ENCODE results near the gene TLX2. TPM values are rescaled to one million over a fixed set of nuclear protein-coding genes. Genes with fewer than 3 reads are reported as not detected.

Gene TLX2
- total RNA-seq, 1 donor from 2014 or later: 0.10 TPM

DNA sequence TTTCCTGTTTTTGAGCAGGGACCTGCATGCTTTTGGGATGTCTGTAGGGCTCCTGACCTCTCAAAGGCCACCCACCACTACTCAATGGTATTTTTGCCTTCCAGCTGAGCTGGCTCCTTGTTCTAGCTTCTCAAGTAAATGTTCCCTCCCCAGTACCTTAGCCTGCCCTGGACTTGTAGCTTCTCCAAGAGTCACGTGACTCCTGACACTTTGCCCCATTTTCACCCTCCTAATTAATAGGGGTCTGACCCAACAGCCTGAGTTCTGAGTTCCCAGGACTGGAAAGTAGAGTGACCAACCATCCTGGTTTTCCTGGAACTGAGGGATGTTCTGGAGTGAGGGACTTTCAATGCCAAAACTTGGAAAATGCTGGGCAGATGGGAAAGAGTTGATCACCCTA lies 18.8 kb upstream of the TLX2 start:
- Mint-ChIP-seq H3K4me1 (ENCODE audit: low read depth) (peaks cover 21% of the 10 kb centered on the region), H3K27me3 (ENCODE audit: low read depth) (peaks cover 24% of the 10 kb centered on the region), H3K36me3 (ENCODE audit: low read depth) (peaks cover 31% of the 10 kb centered on the region), H3K4me3 (ENCODE audit: unreplicated experiment) (no peak overlapping the region), H3K27ac (ENCODE audit: unreplicated experiment) (no peak overlapping the region), H3K9me3 (ENCODE audit: low read depth) (no peaks in the 10 kb centered on the region)
- no peak for DNase-seq (ENCODE audit: low spot score)
- TF ChIP-seq, protein P1, sequence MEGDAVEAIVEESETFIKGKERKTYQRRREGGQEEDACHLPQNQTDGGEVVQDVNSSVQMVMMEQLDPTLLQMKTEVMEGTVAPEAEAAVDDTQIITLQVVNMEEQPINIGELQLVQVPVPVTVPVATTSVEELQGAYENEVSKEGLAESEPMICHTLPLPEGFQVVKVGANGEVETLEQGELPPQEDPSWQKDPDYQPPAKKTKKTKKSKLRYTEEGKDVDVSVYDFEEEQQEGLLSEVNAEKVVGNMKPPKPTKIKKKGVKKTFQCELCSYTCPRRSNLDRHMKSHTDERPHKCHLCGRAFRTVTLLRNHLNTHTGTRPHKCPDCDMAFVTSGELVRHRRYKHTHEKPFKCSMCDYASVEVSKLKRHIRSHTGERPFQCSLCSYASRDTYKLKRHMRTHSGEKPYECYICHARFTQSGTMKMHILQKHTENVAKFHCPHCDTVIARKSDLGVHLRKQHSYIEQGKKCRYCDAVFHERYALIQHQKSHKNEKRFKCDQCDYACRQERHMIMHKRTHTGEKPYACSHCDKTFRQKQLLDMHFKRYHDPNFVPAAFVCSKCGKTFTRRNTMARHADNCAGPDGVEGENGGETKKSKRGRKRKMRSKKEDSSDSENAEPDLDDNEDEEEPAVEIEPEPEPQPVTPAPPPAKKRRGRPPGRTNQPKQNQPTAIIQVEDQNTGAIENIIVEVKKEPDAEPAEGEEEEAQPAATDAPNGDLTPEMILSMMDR (IDR thresholded peaks at IDR 0.05): no peak

DNA sequence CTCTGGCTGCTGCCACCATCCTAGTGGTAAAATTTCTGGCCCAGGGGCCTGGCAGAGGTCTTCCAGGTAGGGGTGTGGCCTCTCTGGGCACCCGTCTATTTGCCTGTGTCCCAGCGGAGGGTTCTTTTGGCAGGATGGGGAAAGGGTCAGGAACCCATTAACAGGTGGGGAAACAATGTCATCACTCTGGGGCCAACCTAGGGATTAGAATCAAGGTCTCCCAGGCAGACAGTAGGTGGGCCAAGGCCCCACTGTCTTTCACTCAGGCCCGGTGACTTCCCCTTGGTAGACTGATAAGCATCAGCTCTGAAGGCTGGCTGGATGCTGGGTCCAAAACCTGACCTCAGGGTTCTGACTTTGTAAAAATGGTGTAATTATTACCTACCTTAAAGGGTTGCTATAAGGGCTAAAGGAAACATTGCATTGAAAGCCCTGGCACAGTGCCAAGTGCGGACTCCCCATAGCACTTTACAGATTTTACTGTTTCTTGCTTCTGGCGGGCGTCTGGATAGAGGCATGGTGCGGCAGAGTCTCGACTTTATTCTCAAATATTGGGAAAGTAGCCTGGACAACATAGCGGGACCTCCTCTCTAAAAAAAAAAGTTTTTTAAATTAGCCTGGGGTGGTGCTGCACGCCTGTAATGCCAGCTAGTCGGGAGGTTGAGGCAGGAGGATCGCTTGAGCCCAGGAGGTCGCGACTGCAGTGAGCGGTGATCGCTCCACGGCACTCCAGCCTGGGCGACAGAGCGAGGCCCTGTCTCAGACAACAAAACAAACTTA lies 17.1 kb upstream of the TLX2 start:
- peak overlapping the region; percentile 72 for H3K4me3 Mint-ChIP-seq (ENCODE audit: unreplicated experiment)
- H3K4me1 Mint-ChIP-seq (ENCODE audit: low read depth): peaks cover 27% of the 10 kb centered on the region
- H3K27ac Mint-ChIP-seq (ENCODE audit: unreplicated experiment): no peak overlapping the region
- H3K36me3 Mint-ChIP-seq (ENCODE audit: low read depth): peaks cover 20% of the 10 kb centered on the region
- H3K9me3 Mint-ChIP-seq (ENCODE audit: low read depth): no peaks in the 10 kb centered on the region
- peaks cover 25% of the 10 kb centered on the region for H3K27me3 Mint-ChIP-seq (ENCODE audit: low read depth)
- DNase-seq (ENCODE audit: low spot score): no peak
- TF ChIP-seq, protein P1 (IDR thresholded peaks at IDR 0.05): no peak

DNA sequence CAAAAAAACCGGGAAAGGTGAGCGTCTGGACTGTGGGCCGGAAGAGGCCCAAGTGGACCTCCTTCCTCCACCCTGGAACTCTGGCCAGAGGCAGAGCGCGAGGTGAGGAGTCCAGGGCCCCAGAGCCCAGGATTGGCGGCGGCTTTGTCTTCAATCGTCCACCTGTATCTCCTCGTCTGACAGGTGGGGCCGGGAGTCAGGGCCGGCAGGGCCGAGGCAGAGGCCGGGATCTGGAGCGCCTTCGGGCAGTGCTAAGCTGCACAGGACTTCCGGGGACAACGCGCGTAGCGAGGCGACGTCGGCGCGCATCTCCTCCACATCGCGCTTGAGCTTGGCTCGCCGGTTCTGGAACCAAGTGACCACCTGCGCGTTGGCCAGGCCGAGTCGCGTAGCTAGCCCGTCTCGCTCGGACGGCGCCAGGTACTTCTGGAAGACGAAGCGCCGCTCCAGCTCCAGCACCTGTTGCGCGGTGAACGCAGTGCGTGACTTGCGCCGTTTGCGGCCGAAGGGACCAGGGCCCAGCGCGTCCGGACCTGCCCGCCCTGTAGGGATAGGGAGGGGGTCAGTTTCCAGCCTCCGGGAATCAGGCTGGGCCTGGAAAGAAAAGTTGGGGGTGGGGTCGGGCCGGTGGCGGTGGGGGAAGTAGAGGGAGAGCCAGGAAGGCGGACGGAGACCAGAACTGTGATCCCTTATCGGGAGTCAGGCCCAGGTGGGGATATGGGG lies 16.3 kb upstream of the TLX2 start:
- H3K4me1 Mint-ChIP-seq (ENCODE audit: low read depth): peaks cover 34% of the 10 kb centered on the region
- H3K36me3 Mint-ChIP-seq (ENCODE audit: low read depth): peaks cover 13% of the 10 kb centered on the region
- peak overlapping the region; percentile 72 for H3K4me3 Mint-ChIP-seq (ENCODE audit: unreplicated experiment)
- no peak for DNase-seq (ENCODE audit: low spot score)
- no peak overlapping the region for H3K27ac Mint-ChIP-seq (ENCODE audit: unreplicated experiment)
- H3K9me3 Mint-ChIP-seq (ENCODE audit: low read depth): no peaks in the 10 kb centered on the region
- H3K27me3 Mint-ChIP-seq (ENCODE audit: low read depth): peaks cover 25% of the 10 kb centered on the region
- TF ChIP-seq, protein P1 (IDR thresholded peaks at IDR 0.05): no peak

DNA sequence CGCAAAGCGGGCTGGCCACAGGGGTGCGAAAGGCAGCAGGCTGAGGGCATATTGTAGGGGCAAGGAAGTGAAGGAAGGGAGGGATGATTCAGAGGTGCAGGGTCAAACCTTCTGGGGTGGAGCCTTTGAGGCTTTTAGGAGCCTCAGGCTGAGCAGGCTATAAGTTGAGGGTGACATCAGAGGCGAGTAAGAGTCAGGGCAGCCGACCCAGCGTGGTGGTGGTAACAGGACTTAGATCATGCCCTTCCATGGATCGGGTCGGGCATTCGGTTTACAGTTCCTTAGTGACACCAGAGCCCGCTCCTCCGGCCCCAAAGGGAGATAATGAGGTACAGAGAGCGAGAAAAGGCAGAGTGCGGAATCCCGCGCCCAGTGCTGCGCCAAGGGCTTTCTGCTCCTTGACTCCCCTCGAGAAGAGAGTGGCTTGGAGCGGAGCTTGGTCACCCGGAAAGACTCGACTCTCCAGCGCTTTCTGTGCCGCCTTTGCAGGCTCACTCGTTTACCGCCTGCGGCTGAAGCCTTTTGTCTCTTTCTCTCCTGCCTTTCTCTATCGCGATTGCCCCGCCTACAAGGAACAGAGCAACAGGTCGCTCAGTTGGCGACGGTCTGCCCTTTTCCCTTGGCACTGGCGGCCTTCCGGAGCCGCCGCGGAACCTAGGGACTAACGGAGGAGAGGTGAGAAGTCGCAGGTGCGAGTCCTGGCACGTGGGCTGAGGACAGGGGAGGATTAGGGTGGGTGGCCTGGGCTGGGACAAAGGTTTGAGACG lies 15.6 kb upstream of the TLX2 start:
- Mint-ChIP-seq H3K9me3 (ENCODE audit: low read depth) (no peaks in the 10 kb centered on the region), H3K27ac (ENCODE audit: unreplicated experiment) (peak overlapping the region; percentile 22), H3K36me3 (ENCODE audit: low read depth) (peaks cover 9% of the 10 kb centered on the region), H3K4me3 (ENCODE audit: unreplicated experiment) (peak overlapping the region; percentile 72), H3K4me1 (ENCODE audit: low read depth) (peaks cover 40% of the 10 kb centered on the region), H3K27me3 (ENCODE audit: low read depth) (peaks cover 25% of the 10 kb centered on the region)
- TF ChIP-seq, protein P1 (IDR thresholded peaks at IDR 0.05): no peak
- DNase-seq (ENCODE audit: low spot score): no peak
